MG63 (cell line): ENCODE measurements around the gene JMY. TPM values are rescaled to one million over a fixed set of nuclear protein-coding genes. Genes with fewer than 3 reads are reported as not detected.
A peak's percentile ranks its signal among the peaks of the same experiment; 100 is the strongest.
"Not testable (repeated sequence)": the region's sequence is repeated elsewhere in the genome, so short reads cannot be mapped to it uniquely, and the experiment has no call there.

ENCODE experiments used
- DNase-seq: peaks from one replicate; pipeline ENCODE4 v3.0.0-alpha.2; 2020
- H3K27me3 ChIP-seq: fragments of 250-450 bp; sonication (Bioruptor Pico); 2 replicates; pipeline ENCODE4 v1.5.1; 2020; ENCODE audit warnings: mild to moderate bottlenecking, moderate library complexity
- H3K36me3 ChIP-seq: fragments of 250-450 bp; sonication (Bioruptor Pico); 2 replicates; pipeline ENCODE4 v1.5.1; 2020; ENCODE audit warnings: mild to moderate bottlenecking, moderate library complexity
- H3K4me3 ChIP-seq: fragments of 250-450 bp; sonication (Bioruptor Pico); 2 replicates; pipeline ENCODE4 v1.5.1; 2020; ENCODE audit warnings: mild to moderate bottlenecking, moderate library complexity
- H3K9me3 ChIP-seq: fragments of 250-450 bp; sonication (Bioruptor Pico); 2 replicates; pipeline ENCODE4 v1.5.1; 2020; ENCODE audit warnings: mild to moderate bottlenecking, moderate library complexity
- total RNA-seq: library from RNA; depleted of rRNA; stranded (reverse); fragments of >200 nt; shearing (Covaris generic); gene quantifications from 2 replicates; pipeline ENCODE4 v1.2.3, GENCODE V29; 2014; ENCODE audit warnings: low replicate concordance

Gene JMY
- total RNA-seq, 1 experiment from 2014 or later = 5.5 TPM

DNA sequence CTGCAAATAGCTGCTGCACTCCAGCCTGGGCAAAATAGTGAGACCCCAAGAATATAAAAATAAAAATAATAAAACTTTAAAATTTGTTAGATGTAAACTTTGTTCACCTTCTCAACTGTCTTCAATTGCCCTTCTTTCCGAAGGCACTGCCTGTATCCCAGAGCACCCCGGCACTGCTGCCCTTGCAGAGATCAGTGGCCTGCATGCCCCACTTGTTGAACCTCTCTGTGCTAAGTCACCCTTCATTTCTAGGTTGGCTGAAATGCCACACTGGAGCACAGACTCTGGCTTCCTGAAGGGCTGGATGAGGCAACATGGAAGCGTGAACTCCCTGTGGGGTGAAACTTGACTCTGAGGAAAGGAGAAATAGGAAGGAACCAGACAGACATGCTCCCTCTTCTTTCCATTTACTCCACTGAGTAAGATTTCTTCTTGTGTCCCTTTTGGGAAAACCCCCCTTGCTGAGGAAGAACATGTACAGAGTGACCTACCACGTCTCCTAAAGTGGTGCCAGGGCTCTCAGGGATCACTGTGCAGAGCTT, 8.4 kb upstream of the JMY start:
- H3K27me3 ChIP-seq = no peaks in the 10 kb centered on the region
- H3K9me3 ChIP-seq = no peaks in the 10 kb centered on the region
- no peak for DNase-seq

DNA sequence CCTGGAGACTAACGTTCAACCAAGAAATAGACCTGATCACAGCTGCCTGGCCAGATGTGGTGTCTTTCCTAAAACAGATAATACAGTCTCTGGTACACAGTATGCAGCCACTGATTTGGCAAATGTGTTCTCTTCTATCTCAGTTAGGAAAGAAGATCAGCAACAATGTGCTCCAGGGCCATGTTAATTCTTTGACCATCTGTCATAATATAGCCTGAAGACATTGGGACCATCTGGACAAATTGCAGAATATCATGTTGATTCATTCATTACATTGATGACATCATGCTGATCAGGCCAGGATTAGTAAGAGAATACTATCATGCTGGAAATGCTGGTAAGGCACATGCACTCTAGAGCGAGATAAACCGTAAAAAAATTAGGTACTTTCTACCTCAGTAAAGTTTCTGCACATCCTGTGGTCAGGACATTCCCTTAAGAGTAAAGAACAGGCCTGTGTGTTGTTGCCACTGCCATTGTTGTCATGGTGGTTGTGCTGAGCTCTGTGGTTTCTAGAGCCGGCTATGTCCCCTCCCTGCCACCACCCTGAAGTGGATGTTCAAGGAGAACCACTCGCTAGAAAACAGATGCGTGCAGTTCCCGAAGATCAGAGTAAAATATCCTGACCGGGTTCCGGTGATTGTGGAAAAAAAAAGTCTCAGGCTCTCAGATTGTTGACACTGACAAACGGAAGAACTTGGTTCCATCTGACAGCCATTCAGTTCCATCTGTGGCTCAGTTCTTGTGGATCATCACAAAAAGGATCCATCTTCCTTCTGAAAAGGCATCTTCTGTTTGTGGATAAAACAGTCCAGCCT, 6.4 kb upstream of the JMY start:
- Histone ChIP-seq H3K9me3 (no peaks in the 10 kb centered on the region), H3K4me3 (no peak overlapping the region), H3K27me3 (no peaks in the 10 kb centered on the region), H3K36me3 (no peaks in the 10 kb centered on the region)
- DNase-seq = no peak

More for the DNA sequence above, 8.4 kb upstream of the JMY start:
- H3K4me3 ChIP-seq = no peak overlapping the region
- H3K36me3 ChIP-seq = no peaks in the 10 kb centered on the region

DNA sequence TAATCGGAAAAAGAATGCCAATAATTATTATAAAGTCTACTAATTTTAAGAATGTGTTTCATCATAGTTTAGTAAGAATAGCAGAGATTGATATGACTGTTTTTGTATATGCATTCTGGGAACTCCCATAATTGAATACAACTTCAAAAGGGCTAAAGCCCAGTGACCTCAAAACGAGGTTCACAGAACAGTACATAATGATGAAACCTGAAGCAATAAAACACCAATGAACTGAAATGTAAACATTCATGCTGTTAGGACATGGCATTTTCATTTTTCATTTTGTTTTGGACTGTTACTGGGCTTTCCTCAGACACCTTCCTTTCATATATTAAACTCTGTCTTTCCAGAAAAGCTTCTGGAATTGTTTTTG, 684 bp upstream of the JMY start:
- Histone ChIP-seq H3K36me3 (no peaks in the 10 kb centered on the region), H3K4me3 (peak overlapping the region; percentile 81), H3K9me3 (no peaks in the 10 kb centered on the region), H3K27me3 (no peaks in the 10 kb centered on the region)
- DNase-seq = no peak

DNA sequence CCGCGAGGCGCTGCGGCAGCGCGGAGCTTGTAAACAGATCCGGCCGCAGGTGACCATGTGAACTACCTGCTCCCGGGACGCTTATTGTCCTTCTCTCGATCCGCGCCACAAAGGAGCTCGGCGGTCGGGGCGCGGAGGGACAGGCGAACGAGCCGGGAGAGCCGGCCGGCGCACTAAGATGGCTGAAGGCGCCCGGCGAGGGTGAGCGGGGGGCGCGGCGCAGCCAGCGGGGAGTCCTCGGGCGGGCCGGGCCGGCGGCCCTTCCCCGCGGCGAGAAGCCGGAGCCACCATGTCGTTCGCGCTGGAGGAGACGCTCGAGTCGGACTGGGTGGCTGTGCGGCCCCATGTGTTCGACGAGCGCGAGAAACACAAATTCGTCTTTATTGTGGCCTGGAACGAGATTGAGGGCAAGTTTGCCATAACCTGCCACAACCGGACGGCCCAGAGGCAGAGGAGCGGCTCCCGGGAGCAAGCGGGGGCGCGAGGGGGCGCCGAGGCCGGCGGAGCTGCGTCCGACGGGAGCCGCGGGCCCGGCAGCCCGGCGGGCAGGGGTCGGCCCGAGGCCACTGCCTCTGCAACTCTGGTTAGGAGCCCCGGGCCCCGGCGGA, 535 bp downstream of the JMY start:
- H3K9me3 ChIP-seq = no peaks in the 10 kb centered on the region
- no peaks in the 10 kb centered on the region for H3K36me3 ChIP-seq
- H3K27me3 ChIP-seq = no peaks in the 10 kb centered on the region
- DNase-seq = peak; percentile 34
- peak overlapping the region; percentile 81 for H3K4me3 ChIP-seq

DNA sequence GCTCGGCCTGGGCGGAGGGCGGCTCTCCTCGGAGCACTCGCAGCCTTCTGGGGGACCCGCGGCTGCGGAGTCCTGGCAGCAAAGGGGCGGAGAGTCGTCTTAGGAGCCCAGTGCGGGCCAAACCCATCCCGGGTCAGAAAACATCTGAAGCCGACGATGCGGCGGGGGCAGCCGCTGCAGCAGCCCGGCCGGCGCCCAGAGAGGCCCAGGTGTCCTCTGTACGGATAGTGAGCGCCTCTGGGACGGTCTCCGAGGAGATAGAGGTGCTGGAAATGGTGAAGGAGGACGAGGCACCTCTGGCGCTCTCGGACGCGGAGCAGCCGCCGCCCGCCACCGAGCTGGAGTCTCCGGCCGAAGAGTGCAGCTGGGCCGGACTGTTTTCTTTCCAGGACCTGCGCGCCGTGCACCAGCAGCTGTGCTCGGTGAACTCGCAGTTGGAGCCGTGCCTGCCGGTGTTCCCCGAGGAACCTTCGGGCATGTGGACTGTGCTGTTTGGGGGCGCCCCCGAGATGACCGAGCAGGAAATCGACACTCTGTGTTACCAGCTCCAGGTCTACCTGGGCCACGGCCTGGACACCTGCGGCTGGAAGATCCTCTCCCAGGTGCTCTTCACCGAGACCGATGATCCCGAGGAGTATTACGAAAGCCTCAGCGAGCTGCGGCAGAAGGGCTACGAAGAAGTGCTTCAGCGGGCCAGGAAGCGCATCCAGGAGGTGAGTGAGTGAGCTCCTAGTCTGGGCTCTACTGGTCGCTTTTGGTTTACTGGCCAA, 1.2 kb downstream of the JMY start:
- peak; percentile 58 for DNase-seq
- Histone ChIP-seq H3K4me3 (peak overlapping the region; percentile 81), H3K9me3 (no peaks in the 10 kb centered on the region), H3K27me3 (no peaks in the 10 kb centered on the region), H3K36me3 (no peaks in the 10 kb centered on the region)

DNA sequence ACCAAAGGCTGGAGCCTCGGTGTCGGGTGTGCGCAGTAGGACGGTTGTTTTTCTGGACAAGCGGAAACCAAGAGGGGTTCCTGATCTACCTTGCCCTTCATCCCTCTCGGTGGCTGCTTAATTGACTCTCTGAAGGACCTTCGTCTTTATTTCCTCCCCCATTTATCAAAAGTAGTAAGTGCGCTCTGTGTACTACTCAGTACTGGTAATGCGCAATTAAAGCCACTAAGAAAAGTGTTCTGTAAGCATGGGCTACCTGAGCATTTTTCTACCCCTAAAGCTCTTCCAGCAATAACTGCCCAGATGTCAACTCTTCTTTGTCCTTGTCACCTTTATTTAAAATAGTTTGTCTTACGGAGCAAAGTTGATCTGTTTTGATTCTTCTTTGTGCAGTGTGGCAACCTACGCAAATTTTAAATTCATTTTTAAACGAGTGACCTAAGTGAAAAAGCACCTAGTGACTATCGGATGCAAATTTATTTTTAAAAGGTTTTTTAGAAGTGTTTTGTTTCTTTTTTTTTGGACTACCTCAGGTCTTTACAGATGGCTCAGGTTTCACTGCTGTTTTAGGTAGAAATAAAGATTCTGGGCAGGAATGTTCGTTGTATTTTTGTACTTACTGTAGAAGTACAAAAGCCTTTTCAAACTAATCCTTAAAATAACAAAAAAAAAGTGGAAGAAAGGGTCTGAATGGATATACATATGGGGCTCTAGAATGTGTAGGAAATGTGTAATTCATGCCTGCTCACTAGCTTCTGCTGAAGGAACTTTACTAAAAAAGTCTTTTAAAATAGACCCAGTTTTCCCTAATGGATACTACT, 2.0 kb downstream of the JMY start:
- Histone ChIP-seq H3K27me3 (no peaks in the 10 kb centered on the region), H3K9me3 (no peaks in the 10 kb centered on the region), H3K36me3 (no peaks in the 10 kb centered on the region), H3K4me3 (peak overlapping the region; percentile 81)
- no peak for DNase-seq

DNA sequence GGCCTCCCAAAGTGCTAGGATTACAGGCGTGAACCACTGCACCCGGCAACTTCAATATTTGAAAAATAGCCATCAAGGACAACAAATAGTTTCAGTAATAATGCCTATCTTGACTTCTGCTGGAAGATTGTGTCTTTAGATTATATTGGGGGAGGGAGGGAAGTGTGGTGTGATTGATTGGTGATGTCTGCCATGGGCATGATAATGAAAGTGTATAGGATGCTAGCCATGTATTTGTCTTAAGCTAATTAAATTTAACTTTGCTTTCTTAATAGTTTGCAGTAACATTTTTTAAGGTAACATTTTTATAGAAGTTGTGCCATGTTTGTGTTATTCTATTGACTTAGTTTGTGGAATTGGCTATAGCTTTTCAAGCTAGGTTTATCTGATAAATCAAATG, 4.6 kb downstream of the JMY start:
- no peak for DNase-seq
- no peaks in the 10 kb centered on the region for H3K27me3 ChIP-seq
- H3K36me3 ChIP-seq = no peaks in the 10 kb centered on the region
- H3K4me3 ChIP-seq = no peak overlapping the region
- no peaks in the 10 kb centered on the region for H3K9me3 ChIP-seq

DNA sequence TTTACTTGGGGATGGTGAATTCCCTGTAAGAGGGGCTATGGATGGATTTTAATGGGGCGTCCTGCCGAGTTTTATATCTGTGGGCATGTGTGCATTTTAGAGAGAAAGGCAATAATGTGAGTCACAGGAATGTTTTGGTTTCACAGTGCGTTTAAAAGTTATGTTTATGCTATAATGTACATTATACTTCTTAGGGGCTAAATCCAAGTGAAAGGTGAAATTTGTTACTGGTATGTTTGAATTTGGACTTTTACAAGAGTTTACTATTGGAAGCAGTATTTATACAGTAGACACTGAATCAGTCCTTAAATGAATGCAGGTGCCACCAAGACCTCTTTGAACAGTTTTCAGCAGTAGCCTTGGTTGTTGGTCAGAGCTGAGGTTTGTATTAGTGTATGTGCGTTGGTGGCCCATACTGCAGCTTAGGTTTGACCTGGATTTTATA, 5.6 kb downstream of the JMY start:
- no peaks in the 10 kb centered on the region for H3K9me3 ChIP-seq
- no peaks in the 10 kb centered on the region for H3K36me3 ChIP-seq
- H3K27me3 ChIP-seq = no peaks in the 10 kb centered on the region
- H3K4me3 ChIP-seq = no peak overlapping the region
- no peak for DNase-seq

DNA sequence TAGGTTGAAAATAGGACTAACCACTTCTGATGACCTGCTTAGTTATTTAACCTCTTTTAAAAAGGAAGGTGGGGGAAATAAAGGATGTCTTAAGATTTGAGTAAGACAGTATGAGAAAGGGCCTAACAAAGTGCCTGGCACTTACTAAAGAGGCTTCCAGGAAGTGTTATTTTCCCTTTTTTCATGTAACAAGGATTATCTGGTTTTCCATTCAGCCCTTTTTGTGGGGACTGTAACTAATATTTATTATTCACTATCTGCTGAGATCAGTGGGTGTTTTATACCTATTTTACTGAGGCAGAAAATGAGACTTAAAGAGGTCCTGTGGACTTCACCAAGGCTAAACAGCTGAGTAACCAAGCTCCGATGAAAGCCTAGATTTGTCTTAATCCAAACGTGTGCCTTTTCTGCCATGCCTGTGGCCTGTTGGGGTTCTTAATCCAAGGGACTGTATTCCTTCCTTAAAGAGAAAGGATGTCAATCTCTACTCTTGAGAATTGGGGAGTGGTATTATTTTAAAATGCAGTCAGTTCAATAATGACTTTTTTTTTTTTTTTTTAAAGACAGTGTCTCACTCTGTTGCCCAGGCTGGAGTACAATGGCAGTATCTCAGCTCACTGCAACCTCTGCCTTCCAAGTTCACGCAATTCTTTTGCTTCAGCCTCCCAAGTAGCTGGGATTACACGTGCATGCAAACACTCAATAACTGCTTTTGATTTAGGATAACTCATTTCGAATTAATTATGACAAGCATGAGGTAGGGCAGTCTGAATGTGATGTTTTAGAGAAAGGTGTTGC, 6.5 kb downstream of the JMY start:
- no peak overlapping the region for H3K4me3 ChIP-seq
- H3K9me3 ChIP-seq = no peaks in the 10 kb centered on the region
- H3K27me3 ChIP-seq = no peaks in the 10 kb centered on the region
- no peaks in the 10 kb centered on the region for H3K36me3 ChIP-seq
- no peak for DNase-seq

DNA sequence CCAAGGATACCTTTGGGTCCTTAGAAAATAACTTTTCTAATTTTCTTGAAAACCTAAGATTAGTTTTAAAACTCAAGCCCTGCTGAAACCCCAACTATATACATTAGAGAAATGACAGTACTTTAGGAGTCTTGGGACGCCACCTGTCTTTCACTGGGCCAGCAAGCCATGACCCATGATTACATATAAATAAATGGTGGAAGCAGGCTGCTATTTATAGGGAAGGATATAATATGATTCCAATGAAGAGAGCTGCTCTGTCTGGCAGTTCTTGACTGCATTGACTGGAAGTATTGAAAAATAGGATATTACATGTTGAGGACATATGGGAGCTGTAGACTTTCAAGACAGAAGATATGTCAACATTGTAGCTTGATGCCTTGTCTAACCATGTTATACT, 7.3 kb downstream of the JMY start:
- Histone ChIP-seq H3K9me3 (no peaks in the 10 kb centered on the region), H3K4me3 (no peak overlapping the region), H3K27me3 (no peaks in the 10 kb centered on the region), H3K36me3 (no peaks in the 10 kb centered on the region)
- DNase-seq = no peak

DNA sequence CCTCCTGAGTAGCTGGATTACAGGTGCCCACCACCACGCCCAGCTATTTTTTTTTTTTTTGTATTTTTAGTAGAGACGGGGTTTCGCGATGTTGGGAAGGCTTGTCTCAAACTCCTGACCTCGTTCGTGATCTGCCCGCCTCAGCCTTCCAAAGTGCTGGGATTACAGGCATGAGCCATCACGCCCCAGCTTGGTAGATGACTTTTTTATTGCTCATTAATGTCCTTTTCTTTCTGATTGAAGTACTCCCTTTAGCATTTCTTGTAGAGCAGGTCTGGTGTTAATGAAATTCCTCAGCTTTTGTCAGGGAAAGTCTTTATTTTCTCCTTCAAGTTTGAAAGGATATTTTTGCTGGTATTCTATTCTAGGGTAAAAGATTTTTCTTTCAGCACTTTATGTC, 18.1 kb downstream of the JMY start:
- not testable (repeated sequence) for H3K9me3 ChIP-seq, DNase-seq, H3K36me3 ChIP-seq, H3K27me3 ChIP-seq, H3K4me3 ChIP-seq

DNA sequence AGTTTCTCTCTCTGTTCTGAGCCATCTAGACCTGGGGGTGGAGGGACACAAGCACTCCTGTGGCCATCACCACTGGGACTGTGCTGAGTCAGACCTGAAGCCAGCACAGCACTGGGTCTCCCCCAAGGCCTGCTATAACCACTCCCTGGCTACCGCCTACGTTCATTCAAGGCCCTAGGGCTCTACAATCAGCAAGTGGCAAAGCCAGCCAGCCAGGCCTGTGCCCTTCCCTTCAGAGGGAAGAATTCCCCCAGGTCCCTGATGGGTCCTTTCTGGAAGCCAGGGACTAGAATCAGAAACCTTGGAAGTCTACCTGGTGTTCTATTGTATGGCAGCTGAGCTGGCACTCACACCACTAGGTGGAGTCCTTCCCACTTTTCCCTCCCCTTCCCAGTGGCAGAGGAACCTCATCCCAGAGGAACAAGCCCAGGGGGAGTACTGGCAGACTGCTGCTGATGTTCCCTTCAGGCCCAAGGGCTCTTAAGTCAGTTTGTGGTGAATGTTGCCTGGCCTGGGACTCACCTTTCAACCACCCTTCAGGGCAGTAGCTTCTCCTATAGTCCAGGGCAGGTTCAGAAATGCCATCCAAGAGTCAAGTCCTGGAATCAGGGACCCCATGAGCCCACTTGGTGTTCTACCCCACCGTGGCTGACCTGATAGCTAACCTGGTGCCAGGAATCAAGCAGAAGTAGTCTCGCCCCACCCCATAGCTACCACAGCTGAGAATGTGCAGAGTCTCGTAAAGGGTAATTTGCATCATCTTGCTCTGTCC, 20.0 kb downstream of the JMY start:
- Histone ChIP-seq H3K9me3 (no peaks in the 10 kb centered on the region; the same call in 1 of the 2 replicates), H3K36me3 (no peaks in the 10 kb centered on the region), H3K27me3 (no peaks in the 10 kb centered on the region), H3K4me3 (no peak overlapping the region)
- DNase-seq = peak; percentile 34

DNA sequence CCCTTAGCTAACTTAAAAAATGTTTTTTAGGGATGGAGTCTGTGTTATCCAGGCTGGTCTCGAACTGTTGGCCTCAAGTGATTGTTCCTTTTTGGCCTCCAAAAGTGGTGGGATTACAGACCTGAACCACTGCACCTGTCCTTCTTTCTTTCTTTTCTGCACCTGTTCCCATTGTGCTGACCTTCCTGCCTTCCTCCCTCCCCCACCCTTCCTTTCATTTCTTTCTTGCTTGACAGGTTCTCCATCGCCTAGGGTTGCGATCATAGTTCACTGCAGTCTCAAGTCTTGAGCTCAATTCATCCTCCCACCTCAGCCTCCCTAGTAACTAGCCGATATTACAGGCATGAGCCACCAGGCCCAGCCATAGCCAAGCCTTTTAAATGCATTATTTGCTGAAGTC, 20.6 kb downstream of the JMY start:
- H3K27me3 ChIP-seq = no peaks in the 10 kb centered on the region
- no peaks in the 10 kb centered on the region; the same call in 1 of the 2 replicates for H3K9me3 ChIP-seq
- H3K36me3 ChIP-seq = no peaks in the 10 kb centered on the region
- no peak overlapping the region for H3K4me3 ChIP-seq
- no peak for DNase-seq

DNA sequence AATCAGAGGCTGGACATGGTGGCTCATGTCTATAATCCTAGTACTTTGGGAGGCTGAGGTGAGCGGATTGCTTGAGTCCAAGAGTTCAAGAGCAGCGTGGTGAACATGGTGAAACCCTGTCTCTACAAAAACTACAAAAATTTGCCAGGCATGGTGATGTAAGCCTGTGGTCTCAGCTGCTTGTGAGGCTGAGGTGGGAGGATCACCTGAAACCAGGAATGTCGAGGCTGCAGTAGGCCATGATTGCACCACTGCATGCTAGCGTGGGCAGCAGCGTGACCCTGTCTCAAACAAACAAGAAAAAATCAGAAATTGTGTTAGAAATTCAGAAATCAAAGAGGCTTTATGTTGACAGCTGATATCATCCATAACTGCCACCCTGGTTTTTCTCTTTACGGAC, 21.4 kb downstream of the JMY start:
- no peaks in the 10 kb centered on the region for H3K36me3 ChIP-seq
- DNase-seq = no peak
- no peaks in the 10 kb centered on the region; the same call in 1 of the 2 replicates for H3K9me3 ChIP-seq
- H3K4me3 ChIP-seq = no peak overlapping the region
- no peaks in the 10 kb centered on the region for H3K27me3 ChIP-seq

DNA sequence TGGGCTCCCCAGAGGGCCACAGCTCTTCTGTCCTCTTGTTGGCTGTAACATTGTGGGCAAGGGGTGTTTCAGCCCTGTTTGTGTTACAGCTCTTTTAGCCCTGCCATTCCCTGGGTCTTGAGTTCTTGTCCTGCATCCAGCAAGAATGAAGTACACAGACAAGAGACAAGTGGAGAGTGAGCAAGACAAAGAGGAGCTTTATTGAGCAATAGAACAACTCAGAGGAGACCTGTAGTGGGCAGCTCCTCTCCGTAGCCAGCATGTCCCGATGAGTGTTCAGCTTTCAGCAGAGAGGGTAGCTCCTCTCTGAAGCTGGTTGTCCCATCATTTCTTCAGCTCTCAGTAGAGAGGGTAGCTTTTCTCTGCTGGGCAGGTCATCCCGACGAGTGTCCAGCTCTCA, 22.9 kb downstream of the JMY start:
- Histone ChIP-seq H3K36me3 (no peaks in the 10 kb centered on the region), H3K9me3 (no peaks in the 10 kb centered on the region), H3K27me3 (no peaks in the 10 kb centered on the region), H3K4me3 (no peak overlapping the region)
- DNase-seq = no peak
